NCI-H2029 (cell line): ENCODE results near the gene HBZ.
"Not testable (repeated sequence)": the region's sequence is repeated elsewhere in the genome, so short reads cannot be mapped to it uniquely, and the experiment has no call there.

Experiments used
- DNase-seq: peaks from one replicate; lab custom pipeline; 2025; lab: John Stamatoyannopoulos, UW

The HBZ gene

DNA sequence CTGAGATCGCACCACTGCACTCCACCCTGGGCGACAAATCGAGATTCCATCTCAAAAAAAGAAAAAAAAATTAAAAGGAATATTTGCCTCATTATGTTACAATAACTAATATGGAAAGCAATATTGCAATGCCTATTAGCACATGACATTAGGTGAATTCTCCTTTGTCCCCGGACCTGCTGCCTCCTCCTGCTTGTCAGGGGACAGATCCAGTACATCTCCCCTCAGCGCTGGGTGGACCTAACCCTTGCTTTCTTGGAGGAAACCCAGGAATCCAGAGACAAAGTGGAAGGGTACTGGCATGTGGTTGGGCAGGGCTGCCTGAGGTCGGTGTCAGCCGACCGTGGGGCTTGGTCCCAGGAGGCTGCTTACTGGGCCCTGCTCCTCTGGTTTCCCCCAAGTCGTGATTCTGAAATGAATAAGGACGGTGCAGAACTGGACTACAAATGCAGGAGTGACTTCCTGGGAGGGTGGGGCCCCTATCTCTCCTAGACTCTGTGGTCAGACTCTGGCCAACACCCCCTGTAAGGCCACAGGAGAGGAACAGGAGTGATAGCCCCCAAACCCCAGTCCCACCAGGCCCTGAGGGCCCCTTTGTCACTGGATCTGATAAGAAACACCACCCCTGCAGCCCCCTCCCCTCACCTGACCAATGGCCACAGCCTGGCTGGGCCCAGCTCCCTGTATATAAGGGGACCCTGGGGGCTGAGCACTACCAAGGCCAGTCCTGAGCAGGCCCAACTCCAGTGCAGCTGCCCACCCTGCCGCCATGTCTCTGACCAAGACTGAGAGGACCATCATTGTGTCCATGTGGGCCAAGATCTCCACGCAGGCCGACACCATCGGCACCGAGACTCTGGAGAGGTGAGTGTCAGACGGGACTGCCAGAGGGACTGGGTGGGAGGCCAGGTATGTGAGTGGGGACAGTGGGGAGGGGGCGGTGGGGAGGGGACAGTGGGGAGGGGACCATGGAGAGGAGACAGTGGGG lies at the start of gene HBZ:
Gene HBZ, plus strand, starts transcription at position 504 of the 988 bp plus-strand sequence. Its CDS starts 266 bp downstream, at position 770.
- DNase-seq: no peak

DNA sequence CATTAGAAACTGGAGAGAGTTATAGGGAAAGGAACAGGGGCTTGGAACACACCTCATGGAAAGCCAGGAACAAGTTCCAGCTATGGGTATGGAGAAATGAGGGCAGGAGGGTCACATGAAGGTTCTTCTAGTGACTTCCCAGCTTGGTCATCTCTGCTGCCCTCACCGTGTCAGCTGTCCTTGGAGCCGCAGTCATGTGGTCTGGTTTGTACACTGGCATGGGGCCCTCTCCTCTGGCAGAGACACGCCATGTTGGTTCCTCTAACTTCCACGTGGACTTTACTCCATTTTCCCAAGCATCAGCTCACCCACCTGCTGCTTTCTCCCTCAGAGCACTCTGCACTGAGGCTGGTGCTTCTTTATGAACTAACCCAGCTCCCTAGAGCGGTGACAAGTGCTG lies 48.1 kb upstream of the HBZ start:
- DNase-seq: no peak

DNA sequence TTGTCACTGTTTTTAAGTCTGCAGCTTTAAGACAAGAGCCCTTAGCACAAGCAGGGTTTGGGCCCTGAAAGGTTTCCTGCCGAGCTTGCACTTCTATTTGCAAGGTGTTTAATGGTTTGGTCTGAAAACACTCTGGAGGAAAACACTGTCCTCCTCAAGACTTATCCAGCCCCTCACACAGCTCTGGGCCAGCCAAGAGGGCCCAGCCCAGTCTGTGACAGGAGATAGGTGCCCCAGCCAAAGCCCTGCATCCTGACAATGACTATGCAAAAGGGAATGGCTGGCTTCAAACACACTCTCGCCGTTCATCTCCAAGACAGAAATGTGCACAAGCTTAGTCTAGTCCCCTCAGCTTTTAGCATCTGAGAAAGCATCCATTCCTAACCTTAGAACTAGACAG lies 47.5 kb upstream of the HBZ start:
- DNase-seq: no peak

DNA sequence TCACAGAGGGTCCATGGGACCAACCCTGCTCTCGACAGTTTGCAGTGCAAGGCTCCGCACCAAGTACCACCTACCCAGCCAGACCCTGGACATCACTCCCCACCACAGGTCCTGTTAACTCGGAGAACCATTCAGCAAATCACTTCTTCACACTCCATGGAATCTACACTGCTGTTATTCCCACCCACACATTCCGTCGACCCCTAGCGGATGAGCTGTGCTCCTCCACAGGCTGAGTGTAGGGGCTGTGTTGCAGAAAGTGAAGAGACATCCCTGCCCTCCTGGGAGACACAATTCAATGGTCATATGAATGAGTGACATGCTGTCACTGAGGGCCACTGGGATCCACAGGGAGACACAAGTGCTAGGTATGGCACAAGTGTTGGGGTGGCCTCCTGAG lies 46.9 kb upstream of the HBZ start:
- DNase-seq: no peak

DNA sequence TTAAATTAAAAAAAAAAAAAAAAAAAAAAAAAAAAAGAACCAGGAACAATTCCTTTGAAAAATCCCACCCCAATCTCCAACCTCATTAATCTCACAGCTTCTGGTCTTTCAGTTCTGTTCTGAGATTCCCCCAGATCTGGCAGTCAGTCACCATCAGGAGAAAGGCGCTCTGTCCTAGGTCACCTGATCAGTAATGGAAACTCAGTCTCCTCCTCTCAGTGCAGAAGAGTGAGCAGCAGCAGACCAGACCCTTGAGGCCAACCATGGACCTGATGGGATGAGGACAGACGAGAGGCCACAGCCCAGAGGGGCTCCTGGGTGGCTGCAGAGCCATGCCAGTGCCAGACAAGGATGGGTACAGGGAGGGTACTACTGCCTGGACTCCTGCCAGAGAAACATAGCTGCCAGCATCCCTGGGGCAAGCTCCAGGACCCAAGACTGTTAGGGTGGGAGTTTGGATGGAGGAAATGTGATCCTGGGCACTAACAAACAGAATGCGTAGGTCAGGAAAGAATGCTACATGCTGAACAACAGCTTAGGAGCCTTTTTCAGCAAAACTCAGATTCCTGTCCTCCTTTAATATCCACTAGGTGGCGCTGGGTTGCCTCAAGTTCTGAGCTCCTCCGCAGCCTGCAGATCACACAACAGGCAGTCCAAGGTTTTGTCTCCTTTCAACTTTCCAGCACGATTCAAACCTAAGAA lies 45.7 kb upstream of the HBZ start:
- DNase-seq: peak; percentile 32

DNA sequence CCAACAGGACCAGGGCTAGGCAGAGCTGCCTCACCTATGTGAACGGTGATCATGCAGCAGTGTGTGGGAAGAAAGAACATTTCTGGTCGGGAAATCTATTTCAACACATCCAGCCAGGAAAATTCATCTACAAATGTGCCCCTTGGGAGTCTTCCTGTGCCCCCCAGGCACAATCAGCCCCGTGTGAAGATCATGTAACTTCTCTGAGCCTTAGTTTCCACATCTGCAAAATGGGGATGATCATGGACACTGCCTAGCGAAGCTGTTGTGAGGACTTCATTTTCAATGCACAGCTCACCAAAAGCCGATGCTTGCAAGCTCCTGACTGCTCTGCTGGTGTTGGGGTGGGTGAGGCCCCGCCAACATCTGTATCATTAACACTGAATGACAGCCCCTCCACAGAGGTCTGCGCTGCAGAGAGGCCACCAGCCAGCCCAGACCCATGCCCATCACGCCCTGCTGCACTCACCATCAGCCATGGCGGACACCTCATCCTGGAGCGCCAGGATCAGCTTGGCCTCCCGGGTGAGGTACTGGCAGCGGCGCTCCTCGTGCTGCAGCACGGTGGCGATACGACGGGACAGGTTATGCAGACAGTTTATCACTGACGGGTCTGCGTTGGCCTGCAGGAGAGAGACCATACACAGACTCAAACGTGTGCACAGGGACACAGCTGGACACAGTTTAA lies 40.1 kb upstream of the HBZ start:
- no peak for DNase-seq

DNA sequence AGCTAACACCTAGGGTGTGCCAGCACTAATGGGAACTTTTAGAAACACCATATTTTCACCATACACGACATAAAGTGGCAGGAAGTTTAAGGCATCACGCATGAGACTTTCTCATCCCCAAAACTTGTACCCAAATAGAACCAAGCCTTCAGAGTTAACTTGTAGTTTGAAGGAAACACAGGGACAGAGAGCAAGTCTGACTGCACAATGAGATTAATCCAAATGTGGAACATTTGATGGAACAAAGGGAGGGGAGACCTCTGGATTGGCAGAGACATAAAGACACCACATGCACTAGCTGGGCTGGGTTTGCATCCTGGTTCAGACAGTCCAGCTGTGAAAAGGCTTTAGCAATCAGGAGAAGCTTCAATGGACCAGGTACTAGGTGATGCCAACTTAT lies 38.1 kb upstream of the HBZ start:
- no peak for DNase-seq

DNA sequence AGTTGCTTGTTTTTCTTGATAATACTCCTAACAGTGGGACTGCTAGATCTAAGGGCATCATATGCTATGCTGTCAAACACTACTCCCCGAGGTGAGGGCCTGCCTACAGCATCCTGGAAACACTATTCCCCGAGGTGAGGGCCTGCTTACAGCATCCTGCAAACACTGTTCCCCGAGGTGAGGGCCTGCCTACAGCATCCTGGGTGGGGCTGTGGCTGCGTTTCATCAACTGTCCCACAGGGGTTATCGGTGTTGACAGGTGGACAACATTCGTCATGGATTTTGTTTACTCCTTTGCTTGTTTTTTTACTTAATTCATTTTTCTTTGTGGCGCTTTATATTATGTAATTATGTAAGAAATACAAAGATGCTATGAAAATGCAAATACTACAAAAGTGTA lies 36.4 kb upstream of the HBZ start:
- DNase-seq: no peak

DNA sequence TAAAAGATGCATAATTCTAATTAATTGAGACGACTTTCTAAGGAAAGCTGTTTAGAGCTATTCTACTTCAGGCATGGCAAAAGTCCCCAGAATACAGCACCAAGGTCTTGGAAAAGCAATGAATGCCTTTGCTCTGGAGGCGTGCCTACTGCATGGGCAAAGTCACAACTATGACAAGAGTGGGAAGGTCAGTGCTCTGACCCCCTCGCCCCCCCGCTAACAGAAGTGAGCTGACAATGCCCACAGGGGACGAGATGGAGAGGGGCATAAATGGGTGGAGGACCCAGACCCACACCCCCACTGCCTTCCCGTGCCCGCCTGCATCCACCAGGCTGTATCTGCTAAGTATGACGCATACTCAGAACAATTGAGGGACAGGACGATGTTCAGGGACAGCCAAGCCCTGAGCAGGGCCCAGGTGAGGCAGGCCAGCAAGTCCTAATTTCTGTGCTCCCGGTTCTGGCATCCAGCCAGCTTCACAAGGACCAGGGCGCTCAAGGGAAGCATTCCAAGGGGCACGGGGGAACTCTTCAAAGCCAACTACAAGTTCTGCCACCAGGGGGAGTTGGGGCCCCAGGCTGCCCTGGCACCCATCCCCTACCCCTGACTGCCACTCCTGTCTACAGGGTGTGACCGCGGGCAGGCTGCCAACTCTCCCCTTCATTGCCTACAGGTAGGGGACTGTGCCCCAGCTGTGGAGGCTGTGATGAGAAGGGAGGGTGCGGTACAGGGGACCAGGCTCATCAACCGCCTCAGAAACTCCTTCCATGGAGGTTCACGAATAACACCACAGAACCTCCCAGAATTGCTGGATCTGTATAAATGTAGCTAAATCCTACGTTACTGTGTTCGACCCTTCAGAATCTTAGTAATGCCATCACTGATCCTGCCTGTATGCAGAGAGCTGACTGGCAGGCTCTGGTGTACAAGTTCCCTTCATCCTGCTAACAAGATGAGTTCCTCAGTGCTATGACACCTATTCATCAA lies 34.8 kb upstream of the HBZ start:
- DNase-seq: peak; percentile 78

DNA sequence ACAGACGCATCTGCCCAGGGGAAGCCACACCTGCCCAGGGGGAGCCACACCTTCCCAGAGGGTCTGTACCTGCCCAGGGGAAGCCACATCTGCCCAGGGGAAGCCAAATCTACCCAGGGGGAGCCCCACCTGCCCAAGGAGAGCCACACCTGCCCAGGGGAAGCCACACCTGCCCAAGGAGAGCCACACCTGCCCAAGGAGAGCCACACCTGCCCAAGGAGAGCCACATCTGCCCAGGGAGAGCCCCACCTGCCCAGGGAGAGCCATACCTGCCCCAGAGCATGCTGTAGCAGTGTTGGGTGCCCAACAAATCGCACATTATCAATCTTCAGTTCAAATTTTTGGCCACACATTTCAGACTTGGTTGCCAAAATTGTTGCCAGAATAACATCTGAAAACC lies 33.6 kb upstream of the HBZ start:
- no peak for DNase-seq

DNA sequence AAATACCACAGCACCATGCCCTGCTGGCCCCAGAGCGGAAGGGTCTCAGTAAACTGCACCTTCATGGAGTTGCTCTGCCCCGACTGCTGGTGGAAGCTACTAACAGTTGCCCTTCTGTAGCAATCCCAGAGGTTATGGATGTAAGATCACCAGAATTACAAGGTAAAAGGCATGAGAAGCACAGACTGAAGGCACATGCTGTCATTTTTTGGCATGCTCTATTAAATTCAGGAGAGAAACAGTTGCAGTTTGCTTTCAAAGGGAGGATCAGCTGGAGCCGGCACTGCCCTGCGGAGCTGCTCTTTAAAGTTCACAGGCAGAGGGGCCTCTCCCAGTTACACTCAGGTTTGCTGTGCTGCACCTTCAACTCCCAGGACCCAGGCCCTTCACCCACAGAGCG lies 33.1 kb upstream of the HBZ start:
- DNase-seq: no peak

DNA sequence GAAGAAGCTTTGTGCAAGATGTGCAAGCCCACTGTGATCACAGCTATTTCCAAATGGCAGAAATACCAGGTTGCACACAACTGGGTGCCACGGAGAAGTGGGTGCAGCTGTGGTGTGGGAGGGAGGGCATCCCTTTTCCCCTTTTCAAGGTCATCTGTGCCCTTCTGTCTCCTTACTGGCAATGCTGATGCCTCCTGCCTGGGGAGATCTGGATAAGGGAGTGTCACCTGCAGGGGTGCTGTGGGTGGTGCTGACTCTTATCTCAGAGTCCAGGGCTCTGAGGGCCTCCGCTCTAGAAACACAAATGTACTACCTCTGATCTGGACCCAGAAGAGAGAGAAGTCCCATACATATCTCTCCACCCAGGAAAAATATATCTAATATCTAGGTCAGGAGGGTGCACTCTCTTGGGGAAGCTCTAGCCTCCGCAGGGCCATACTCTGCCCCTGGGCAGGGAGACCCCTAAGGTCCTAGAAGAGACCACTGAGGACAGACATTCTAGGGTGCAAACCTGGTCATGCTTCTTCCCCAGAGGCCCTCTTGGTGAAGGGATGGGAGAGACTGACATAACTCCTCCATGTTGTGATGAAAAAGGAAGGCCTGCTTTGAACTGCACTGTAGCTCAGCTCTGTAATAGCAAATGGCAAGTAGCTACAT lies 32.5 kb upstream of the HBZ start:
- DNase-seq: no peak

DNA sequence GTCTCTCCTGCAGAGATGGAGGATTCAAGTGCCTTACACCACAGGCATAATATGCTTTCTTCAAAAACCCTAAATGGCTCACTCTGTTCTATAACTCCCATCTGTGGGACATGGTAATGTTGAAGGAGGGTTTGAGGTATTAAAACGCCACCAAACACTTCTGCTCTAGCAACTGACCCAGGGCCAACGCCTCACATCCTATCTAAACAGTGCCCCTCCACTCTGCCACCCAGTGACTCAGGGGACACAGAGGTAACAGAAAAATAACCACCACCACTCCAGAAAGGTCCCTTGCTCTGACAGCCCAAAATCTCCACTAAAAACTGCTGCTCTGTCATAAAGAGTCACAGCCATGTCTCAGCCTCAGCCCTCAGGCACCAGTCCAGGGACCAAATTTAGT lies 31.7 kb upstream of the HBZ start:
- no peak for DNase-seq

DNA sequence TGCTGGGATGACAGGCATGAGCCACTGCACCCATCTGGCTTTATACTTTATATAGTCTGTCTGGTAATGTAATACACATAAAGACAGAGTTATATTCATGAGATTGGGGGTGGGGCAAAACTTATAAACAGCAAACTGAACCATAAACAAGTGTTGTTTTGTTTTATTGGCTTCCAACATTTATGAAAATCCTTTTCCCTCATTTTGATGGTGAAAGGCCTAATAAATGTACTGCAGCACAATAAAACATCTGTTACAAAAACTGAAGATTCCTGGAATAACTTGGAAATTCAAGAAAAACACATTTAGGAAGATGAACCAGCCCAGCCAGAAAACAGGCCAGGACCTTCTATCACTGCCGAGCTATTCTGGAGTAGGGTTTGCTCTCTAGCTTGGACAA lies 30.1 kb upstream of the HBZ start:
- no peak for DNase-seq

DNA sequence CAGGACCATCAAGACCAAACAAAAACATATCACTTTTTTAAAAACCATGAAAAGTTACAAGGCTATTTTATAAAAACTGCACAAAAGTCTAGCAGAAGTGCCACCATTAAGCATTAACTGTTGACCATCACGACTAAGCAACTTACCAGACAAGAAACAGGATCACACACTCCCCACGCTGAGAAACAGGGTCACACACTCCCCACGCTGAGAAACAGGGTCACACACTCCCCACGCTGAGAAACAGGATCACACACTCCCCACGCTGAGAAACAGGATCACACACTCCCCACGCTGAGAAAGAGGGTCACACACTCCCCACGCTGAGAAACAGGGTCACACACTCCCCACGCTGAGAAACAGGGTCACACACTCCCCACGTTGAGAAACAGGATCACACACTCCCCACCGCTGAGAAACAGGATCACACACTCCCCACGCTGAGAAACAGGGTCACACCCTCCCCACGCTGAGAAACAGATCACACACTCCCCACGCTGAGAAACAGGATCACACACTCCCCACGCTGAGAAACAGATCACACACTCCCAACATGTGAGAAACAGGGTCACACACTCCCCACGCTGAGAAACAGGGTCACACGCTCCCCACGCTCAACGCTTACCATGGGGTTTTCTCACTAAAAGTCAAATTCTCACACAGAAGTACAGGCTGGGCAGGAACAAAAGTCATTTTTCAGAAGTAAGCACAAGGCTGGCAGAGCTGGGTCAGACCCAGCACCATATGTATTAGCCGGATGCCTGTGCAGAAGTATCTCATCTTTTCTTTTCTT lies 28.7 kb upstream of the HBZ start:
- DNase-seq: not testable (repeated sequence)

DNA sequence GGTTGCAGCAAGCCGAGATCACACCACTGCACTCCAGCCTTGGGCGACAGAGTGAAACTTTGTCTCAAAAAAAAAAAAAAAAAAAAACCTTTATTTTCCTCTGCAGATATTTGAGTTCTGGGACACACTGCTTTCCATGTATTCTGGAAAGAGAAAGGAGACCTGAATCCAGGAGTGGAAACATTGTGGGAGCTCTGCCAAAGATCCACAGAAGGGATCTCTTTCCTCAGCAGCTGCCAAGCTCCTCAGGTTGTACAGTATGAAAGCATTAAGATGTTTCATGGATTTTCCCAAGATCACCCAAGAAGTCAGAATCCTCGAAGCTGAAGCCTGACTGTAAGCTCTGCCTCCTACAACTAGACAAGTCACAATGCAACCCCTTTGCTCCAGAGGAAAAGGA lies 27.4 kb upstream of the HBZ start:
- no peak for DNase-seq

DNA sequence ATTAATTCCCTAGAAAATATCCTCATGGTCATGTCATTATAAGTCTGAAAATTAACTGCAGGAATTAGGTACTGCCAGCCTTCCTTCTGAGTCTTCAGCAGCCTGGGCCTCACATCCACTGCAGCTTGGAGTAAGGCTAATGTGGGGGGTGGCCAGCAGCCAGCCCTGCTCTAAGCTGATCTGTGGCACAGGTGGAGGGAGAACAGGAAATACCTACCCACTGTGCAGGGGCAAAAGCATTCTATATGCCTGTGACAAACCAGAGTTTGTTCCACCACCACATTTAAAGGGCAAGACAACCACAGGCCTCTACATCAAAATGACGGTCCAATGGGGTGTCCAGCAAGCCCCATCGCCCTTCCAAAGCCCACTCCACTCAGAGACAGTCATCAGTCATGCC lies 23.4 kb upstream of the HBZ start:
- DNase-seq: no peak

DNA sequence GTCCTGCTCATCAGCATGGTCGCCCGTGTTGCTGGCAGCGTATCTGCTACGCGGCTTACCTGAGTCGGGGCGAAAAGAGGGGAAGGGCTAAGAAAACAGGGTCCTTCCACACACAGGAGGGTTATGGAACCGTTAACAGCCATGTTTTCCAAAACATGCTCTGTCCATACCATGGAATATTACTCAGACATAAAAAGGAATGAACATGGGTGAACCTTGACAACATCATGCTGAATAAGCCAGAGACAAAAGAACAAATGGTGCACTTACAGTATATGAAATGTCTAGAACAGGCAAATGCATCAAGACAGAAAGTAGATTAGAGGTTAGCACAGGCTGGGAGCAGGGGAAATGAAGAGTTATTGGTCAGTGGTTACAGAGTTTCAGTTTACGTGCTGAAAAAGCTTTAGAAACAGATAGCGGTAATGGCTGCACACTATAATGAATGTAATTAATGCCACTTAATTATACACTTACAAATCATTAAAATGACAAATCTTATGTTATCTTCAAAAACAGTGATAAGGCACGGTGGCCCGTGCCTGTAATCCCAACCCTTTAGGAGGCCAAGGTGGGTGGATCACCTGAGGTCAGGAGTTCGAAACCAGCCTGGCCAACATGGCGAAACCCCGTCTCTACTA lies 21.8 kb upstream of the HBZ start:
- no peak for DNase-seq

DNA sequence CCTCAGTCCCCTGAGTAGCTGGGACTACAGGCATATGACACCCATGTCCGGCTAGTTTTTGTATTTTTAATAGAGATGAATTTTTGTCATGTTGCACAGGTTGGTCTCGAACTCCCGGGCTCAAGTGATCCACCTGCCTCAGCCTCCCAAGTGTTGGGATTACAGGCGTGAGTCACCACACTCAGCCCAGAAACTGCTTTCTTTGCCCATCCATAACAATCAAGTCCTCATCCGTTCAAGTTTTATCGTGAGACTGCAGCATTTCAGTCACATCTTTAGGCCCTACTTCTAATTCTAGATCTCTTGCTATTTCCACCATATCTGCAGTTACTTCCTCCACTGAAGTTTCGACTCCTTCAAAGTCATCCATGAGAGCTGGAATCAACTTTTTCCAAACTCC lies 20.3 kb upstream of the HBZ start:
- DNase-seq: no peak

DNA sequence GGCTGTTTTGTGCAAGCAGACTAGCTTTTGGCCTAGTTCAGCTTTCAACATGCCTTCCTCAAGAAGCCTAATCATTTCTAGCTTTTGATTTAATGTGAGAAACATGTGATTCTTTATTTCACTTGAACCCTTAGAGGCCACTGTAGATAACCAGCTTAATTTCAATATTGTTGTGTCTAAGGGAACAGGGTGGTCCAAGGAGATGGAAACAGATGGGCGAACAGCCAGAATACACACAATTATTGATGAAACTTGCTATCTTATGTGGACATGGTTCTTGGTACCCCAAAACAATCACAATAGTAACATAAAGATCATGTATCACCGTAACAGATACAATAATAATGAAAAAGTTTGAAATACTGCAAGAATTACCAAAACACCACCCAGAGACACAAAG lies 18.7 kb upstream of the HBZ start:
- no peak for DNase-seq
